Activated T-cell treated with anti-CD3 and anti-CD28 coated beads, Interleukin-2, amount 50 U/mL, for 72 hours (primary cell): Measurements from ENCODE around the gene LTF. TPM values are rescaled to one million over a fixed set of nuclear protein-coding genes. Genes with fewer than 3 reads are reported as not detected.

Experiments used
- ATAC-seq, 2 donors: fragments of 150-1000 bp; cut with Tn5 transposase; replicated peaks in 1 of 2; 2 replicates each; pipeline ENCODE4 v1.10.0; 2021; ENCODE audit warnings: moderate library complexity in 2 of 2, mild to moderate bottlenecking in 1 of 2
- DNase-seq, 2 donors: peaks; one replicate each; pipeline ENCODE4 v3.0.0; 2021 to 2022; ENCODE audit warnings: mixed read lengths in 1 of 2
- H3K27ac Mint-ChIP-seq: one replicate; pipeline ENCODE4 v1.8.0; 2022; ENCODE audit warnings: mild to moderate bottlenecking, moderate library complexity, mixed read lengths
- H3K27me3 Mint-ChIP-seq: one replicate; pipeline ENCODE4 v1.8.0; 2022; ENCODE audit warnings: low read depth, mixed read lengths
- H3K36me3 Mint-ChIP-seq, 2 donors: one replicate each; pipeline ENCODE4 v1.8.0; 2022; ENCODE audit warnings: mixed read lengths in 2 of 2, mild to moderate bottlenecking in 1 of 2; ENCODE audit not compliant: insufficient read depth in 2 of 2
- H3K4me1 Mint-ChIP-seq: one replicate; pipeline ENCODE4 v1.8.0; 2022; ENCODE audit warnings: low read depth, mixed read lengths
- H3K4me3 Mint-ChIP-seq, 2 donors: one replicate each; pipeline ENCODE4 v1.8.0; 2022; ENCODE audit warnings: mild to moderate bottlenecking in 2 of 2, mixed read lengths in 2 of 2, moderate library complexity in 2 of 2
- H3K9me3 Mint-ChIP-seq, 2 donors: one replicate each; pipeline ENCODE4 v1.8.0; 2022; ENCODE audit warnings: mixed read lengths in 2 of 2
- total RNA-seq, 2 donors: library from RNA; stranded (reverse); gene quantifications; one replicate each; pipeline ENCODE4 v1.2.3, GENCODE V29; 2022

LTF gene
- total RNA-seq, 2 donors from 2014 or later: not detected

DNA sequence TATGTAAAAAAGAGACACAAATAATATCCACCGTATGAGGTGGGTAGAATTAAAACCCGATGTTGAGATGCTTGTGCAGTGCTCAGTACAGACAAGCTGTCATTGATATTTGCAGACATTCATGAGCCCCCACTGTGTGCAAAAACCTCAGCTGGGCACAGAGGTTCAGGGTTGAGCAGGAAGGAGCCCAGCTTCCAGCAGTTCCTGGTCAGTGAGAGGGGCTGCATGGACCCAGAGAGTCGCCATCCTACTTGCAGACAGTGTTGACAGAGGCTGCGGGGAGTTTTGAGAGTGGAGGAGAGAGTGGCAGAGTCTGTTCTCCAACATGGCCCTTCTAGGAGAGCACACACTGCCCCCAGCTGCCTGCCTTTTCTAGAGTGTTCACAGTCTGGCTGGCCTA is 6.1 kb upstream of the LTF start:
- Mint-ChIP-seq H3K4me1 (no peaks in the 10 kb centered on the region), H3K27ac (no peak overlapping the region), H3K9me3 (peaks cover 4 to 12% of the 10 kb centered on the region in 2 donors), H3K27me3 (peaks cover 47% of the 10 kb centered on the region), H3K4me3 (no peak overlapping the region), H3K36me3 (peaks cover 10 to 15% of the 10 kb centered on the region in 2 donors)
- DNase-seq (no peak), ATAC-seq (no peak)

DNA sequence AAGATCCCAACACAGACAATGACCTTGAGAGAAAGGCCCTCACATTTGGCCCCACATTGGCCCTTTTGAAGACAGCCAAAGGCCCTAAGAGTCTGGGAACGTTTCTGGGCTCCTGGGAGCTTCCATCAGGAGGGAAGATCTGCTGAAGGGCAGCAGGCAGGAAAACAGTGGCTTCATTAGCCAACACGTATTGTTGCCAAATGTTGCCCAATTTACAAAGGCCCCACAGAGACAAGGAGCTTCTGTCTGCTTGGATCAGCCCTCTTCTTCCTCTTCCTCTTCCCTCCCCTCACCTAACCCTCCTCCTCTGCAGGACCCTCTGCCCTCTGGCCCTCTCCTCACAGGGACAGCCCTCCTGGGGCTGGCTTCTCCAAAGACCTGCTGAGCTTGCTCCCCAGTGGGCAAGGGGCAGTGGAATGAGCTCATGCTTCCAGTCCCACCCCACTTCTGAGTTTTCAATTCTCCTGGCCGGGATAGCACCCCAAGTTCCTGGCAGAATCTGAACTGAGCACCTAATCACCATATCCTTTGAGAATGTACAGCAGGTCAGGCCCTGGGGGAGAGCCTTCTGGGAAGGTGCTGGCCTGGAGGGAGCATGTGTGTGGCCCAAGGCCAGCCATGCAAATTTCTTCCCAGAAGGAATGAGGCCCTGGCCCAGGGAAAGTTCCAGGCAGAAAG is 5.1 kb upstream of the LTF start:
- Mint-ChIP-seq H3K4me1 (no peaks in the 10 kb centered on the region), H3K4me3 (no peak overlapping the region), H3K27ac (no peak overlapping the region), H3K9me3 (peaks cover 3 to 6% of the 10 kb centered on the region in 2 donors), H3K27me3 (peaks cover 53% of the 10 kb centered on the region), H3K36me3 (peaks cover 8% of the 10 kb centered on the region in 2 donors)
- no peak for ATAC-seq
- DNase-seq: no peak

DNA sequence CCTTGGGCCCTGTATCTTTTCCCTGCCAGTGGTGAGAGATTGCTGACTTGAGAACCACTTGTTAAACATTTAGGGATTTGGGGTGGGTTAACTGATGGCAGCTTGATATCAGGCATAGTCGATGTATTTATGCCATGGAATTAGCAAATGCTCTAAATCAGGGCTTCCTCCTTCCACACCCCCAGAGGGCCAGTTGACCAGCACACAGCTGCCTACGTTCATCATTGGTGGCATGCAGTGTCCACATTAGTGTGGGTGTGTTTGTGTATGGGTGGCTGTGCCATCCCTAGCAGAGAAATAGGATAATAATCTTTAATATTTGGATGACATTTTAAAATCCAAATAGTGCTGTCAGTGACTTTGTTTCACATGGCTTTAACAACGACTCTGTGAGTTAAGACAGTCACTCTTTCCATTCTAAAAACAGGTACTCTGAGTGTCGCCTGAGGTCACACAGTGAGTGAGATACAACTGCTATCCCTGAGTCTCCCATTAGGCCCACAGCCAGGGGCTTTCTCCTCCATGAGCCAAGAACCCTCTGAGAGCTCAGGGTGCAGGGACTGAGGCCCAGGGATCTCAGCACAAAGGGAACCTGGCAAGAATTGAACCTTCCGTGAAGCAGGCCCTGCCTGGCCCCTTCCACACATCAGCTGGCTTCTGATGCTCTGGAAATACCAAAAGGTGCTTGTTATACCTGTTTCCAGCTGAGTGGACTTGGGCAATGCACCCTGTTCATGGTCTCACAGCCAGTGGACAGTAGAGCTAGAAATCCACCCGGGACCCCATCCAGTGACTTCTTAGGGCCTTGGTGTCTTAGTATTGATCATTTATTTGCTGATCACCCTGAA is 4.3 kb upstream of the LTF start:
- Mint-ChIP-seq H3K27me3 (peaks cover 59% of the 10 kb centered on the region), H3K36me3 (peaks cover 0 to 4% of the 10 kb centered on the region in 2 donors), H3K4me3 (no peak overlapping the region), H3K4me1 (no peaks in the 10 kb centered on the region), H3K9me3 (peaks cover 0 to 2% of the 10 kb centered on the region in 2 donors), H3K27ac (no peak overlapping the region)
- ATAC-seq (no peak), DNase-seq (no peak)

DNA sequence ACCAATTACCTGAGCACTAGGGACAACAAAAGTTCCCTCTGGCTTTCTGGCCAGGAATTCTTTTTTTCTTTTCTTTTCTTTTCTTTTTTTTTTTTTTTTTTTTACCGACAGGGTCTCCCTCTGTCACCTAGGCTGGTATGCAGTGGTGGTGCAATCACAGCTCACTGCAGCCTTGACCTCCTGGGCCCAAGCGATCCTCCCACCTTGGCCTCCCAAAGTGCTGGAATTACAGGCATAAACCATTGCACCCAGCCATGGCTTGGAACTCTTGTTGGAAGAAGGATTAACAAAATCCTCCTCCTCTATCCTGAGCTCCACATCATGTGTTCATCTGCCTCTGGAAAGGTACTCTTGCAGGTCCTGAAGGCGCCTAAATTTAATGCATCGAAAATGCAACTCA is 2.9 kb upstream of the LTF start:
- no peak overlapping the region for H3K4me3 Mint-ChIP-seq
- H3K27ac Mint-ChIP-seq: no peak overlapping the region
- peaks cover 60% of the 10 kb centered on the region for H3K27me3 Mint-ChIP-seq
- H3K36me3 Mint-ChIP-seq: no peaks in the 10 kb centered on the region
- H3K9me3 Mint-ChIP-seq: no peaks in the 10 kb centered on the region
- H3K4me1 Mint-ChIP-seq: no peaks in the 10 kb centered on the region
- DNase-seq: no peak
- ATAC-seq: no peak

DNA sequence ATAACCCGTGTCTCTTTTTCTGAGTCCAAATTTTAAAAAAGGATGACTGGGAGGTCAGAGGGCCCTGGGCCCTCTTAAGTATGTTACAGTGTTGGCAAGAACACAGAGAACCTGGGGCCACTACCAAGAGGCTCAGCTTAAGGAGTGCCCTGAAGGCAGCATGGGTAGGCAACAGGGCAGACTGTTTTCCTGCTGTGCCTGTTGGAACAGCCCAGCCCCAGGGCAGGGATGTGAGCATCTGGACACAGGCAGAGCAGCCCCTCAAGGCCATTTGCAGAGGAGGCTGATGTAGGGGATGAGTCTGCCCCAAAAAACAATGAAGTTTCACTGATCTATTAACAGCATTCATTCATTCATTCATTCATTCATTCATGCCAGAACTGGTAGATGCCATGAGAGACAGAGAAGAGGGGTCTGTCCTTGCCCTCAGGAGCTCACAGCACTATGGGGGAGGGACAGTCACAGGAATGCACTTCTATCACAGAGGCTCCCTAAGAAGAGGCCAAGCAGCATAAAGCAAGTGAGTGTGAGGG is 2.2 kb upstream of the LTF start:
- no peaks in the 10 kb centered on the region for H3K4me1 Mint-ChIP-seq
- no peak overlapping the region for H3K27ac Mint-ChIP-seq
- peaks cover 61% of the 10 kb centered on the region for H3K27me3 Mint-ChIP-seq
- DNase-seq (no peak), ATAC-seq (no peak)
- H3K4me3 Mint-ChIP-seq: no peak overlapping the region
- H3K9me3 Mint-ChIP-seq: no peaks in the 10 kb centered on the region
- H3K36me3 Mint-ChIP-seq: no peaks in the 10 kb centered on the region

DNA sequence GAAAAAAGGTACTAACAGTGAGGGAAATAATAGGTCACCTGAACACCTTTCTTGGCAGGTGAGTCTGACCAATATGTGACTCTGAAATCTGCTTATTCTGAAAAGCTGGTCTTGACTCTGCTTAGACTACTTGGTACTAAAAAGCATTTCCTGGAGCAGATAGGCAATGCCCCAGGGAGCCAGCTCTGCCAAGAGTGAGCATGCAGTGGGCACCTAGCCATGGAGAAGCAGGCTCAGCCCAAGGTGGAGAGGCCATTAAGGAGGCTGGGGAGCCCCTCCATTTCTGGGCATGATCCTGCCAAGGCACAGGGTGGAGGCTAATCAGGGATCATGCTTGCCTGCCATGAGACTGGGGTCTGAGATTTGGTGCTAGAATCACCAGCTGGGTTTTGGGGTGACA is 1.6 kb upstream of the LTF start:
- peaks cover 0 to 1% of the 10 kb centered on the region in 2 donors for H3K9me3 Mint-ChIP-seq
- H3K27ac Mint-ChIP-seq: no peak overlapping the region
- H3K4me3 Mint-ChIP-seq: no peak overlapping the region
- H3K4me1 Mint-ChIP-seq: no peaks in the 10 kb centered on the region
- H3K36me3 Mint-ChIP-seq: no peaks in the 10 kb centered on the region
- H3K27me3 Mint-ChIP-seq: peaks cover 63% of the 10 kb centered on the region
- DNase-seq (no peak), ATAC-seq (no peak)

DNA sequence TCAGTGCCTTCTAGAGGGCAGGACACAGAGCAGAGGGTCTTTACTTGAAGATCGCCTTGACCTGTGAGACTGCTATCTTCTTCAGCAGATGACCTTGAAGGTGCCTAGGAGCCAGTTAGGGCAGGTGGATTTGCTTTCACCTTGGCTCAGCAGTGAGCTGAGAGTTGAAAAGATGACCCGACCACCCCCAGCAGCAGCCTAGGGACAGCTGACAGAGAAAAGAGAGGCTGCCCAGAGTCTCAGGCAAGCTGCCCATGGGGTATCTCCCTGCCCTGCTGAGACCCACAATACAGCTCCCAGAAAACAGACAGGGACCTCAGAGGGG is 453 bp upstream of the LTF start:
- Mint-ChIP-seq H3K9me3 (peaks cover 0 to 5% of the 10 kb centered on the region in 2 donors), H3K27ac (no peak overlapping the region), H3K4me3 (no peak overlapping the region), H3K27me3 (peaks cover 66% of the 10 kb centered on the region), H3K36me3 (peaks cover 0 to 3% of the 10 kb centered on the region in 2 donors), H3K4me1 (no peaks in the 10 kb centered on the region)
- DNase-seq (no peak), ATAC-seq (no peak)

DNA sequence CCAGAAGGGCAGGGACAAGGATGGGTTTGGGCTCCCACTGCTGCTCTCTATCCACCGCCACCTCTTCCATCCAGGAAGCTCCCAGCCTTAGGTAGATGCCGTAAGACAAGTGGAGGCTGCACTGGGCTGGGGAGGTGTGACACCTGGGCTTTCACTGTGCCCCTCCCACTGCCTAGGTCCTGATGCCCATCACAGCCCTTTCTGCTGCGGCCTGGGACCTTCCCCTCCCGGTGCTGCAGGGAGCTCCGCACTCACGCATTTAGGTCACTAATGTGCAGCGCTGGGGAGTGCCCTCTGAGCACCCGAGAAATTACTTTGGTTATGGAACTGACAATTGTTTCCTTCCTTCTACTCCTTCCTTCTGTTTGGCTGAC is 850 bp downstream of the LTF start:
- H3K36me3 Mint-ChIP-seq: peaks cover 0 to 3% of the 10 kb centered on the region in 2 donors
- peaks cover 79% of the 10 kb centered on the region for H3K27me3 Mint-ChIP-seq
- H3K4me1 Mint-ChIP-seq: no peaks in the 10 kb centered on the region
- no peak overlapping the region for H3K27ac Mint-ChIP-seq
- H3K9me3 Mint-ChIP-seq: peaks cover 0 to 5% of the 10 kb centered on the region in 2 donors
- DNase-seq (no peak), ATAC-seq (no peak)
- no peak overlapping the region for H3K4me3 Mint-ChIP-seq

DNA sequence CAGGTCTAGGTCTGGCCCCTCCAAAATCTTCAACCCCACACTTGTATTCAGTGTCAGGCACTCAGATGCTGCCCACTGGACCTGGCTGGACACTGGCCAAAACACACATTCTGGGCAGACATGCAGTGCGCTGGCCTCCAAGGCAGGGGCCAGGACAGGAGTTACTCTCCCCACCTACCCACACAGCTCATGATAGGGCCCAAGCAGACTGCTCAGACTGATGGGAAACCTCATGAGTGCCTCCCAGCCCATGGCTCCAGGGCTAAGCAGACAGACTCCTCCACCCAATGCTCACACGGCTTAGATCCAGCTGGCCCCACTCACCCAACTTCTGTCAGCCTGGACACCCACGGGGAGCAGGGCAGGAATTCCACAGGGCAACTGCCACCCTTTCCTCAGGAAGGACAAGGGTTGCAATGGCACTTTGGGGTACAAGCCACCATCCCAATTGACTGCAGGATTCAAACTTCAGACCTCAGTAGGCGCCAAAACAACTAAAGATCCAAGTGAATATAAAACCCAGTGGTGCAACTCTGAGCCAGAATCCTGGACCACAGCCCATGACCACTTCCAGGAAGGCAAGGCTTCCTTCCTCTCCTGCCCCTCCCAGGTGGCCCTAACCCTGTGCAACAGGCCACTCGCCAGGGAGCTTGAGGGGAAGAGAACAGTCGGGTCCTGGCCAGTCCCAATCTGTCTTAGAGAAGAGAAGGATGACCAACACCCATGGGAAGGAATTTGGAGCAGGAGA is 1.4 kb downstream of the LTF start:
- Mint-ChIP-seq H3K4me3 (no peak overlapping the region), H3K4me1 (no peaks in the 10 kb centered on the region), H3K9me3 (peaks cover 0 to 5% of the 10 kb centered on the region in 2 donors), H3K27ac (no peak overlapping the region), H3K27me3 (peaks cover 79% of the 10 kb centered on the region), H3K36me3 (peaks cover 0 to 3% of the 10 kb centered on the region in 2 donors)
- ATAC-seq: no peak
- no peak for DNase-seq

DNA sequence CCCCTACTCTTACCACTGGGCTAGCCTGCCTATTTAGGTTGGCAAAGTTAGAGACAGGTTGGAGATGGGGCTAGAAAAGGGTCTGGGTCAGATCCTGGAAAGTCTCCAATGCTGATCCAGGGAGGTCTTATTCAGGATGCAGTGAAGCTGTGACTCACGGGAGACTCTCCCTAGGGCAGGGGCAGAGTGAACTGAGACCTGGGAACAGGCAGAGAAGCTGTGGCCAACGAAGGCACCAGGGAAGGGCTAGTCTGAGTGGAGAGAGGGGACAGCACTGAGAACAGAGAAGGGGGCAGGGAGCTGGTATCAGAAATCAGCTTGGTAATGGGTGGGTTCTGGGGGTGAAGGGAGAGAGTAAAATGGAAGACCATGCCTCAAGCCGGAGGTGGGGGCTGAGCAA is 2.2 kb downstream of the LTF start:
- no peak for ATAC-seq
- Mint-ChIP-seq H3K36me3 (peaks cover 0 to 3% of the 10 kb centered on the region in 2 donors), H3K9me3 (peaks cover 0 to 5% of the 10 kb centered on the region in 2 donors), H3K27ac (no peak overlapping the region), H3K4me1 (no peaks in the 10 kb centered on the region), H3K4me3 (no peak overlapping the region), H3K27me3 (peaks cover 79% of the 10 kb centered on the region)
- DNase-seq: no peak

DNA sequence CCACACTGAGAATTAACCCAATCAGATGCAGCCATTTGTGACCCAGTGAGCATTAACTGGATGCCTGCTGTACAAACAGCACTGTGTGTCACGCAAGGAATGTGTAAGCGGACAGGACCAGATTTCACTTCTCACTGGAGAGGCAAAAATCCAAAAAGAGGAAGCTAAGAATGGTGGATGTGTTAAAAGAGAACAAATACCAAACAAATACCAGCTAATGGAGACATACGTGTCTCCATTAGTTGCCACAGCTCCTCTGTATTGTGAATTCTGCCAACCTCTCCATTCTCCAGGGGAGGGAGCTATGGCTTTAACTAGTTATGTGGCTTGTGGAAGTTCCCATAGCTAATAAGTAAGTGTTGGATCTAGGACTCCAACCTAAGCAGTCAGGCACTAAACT is 2.6 kb downstream of the LTF start:
- ATAC-seq: no peak
- Mint-ChIP-seq H3K4me3 (no peak overlapping the region), H3K4me1 (no peaks in the 10 kb centered on the region), H3K9me3 (peaks cover 0 to 5% of the 10 kb centered on the region in 2 donors), H3K27ac (no peak overlapping the region), H3K36me3 (peaks cover 0 to 3% of the 10 kb centered on the region in 2 donors), H3K27me3 (peaks cover 78% of the 10 kb centered on the region)
- no peak for DNase-seq

DNA sequence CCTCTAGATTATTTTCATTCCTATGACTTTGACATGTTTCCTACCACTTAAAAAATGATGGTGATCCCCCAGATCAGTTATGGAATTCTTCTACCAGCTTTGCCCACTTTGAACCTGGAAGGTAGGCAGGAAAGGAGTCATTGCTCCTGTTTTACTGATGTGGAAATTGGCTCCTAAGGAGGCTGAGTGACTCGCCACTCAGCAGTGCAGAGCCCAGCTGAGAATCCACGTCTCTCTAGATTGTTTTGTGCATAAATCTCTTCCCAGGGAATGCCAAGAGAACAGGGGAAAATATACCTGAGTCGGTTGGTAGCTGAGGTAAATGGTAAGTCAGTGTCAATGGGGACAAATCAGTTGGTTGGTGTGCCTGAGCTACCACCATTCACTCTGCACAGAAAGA is 4.7 kb downstream of the LTF start:
- peaks cover 58% of the 10 kb centered on the region for H3K27me3 Mint-ChIP-seq
- H3K4me3 Mint-ChIP-seq: no peak overlapping the region
- ATAC-seq: no peak
- no peaks in the 10 kb centered on the region for H3K4me1 Mint-ChIP-seq
- peaks cover 0 to 5% of the 10 kb centered on the region in 2 donors for H3K9me3 Mint-ChIP-seq
- peaks cover 0 to 3% of the 10 kb centered on the region in 2 donors for H3K36me3 Mint-ChIP-seq
- no peak overlapping the region for H3K27ac Mint-ChIP-seq
- no peak for DNase-seq

DNA sequence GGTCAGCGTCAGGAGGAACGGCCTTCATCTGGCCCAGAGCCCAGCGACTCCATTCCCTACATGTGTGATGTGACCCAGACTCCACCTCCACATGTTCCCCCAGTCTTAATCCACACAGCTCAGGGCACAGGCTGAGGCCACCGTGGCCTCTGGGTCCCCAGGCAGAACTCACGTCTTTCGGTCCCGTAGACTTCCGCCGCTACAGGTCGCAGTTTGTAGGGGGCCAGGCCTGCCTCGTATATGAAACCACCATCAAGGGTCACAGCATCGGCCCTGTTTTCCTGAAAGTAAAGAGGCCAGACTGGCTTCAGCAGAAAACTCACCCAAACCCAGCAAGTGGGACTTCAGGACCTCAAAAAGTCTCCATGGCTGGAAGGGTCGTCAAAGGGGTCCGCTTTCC is 8.6 kb downstream of the LTF start:
- no peak overlapping the region for H3K4me3 Mint-ChIP-seq
- no peak overlapping the region for H3K27ac Mint-ChIP-seq
- H3K4me1 Mint-ChIP-seq: no peaks in the 10 kb centered on the region
- H3K36me3 Mint-ChIP-seq: peaks cover 0 to 3% of the 10 kb centered on the region in 2 donors
- ATAC-seq: no peak
- DNase-seq: no peak
- peaks cover 38% of the 10 kb centered on the region for H3K27me3 Mint-ChIP-seq
- H3K9me3 Mint-ChIP-seq: peaks cover 0 to 3% of the 10 kb centered on the region in 2 donors
